ENCODE data around the gene MED13L. TPM values are rescaled to one million over a fixed set of nuclear protein-coding genes. Genes with fewer than 3 reads are reported as not detected.

MED13L gene
- polyA plus RNA-seq, 1 donor (not counting 4 experiments of a cell fraction or from before 2014, with no cell fraction given): 31.7 TPM

GRCh38 chr12:116295327-116296263, 18.1 kb upstream of the MED13L start:
- Histone ChIP-seq H3K4me2 (ENCODE audit: control insufficient read depth, extremely low read depth, insufficient read depth, low read depth, low read length) (no peak overlapping the region), H2AFZ (ENCODE audit: control insufficient read depth, low read length) (no peak overlapping the region), H3K9me3 (ENCODE audit: control insufficient read depth, low read depth, low read length) (no peaks in the 10 kb centered on the region), H3K4me3 (ENCODE audit: control insufficient read depth in 2 of 3, extremely low read depth in 1 of 3, insufficient read depth in 2 of 3, low read depth in 1 of 3, low read length in 3 of 3) (no peak overlapping the region), H4K20me1 (ENCODE audit: control insufficient read depth, extremely low read depth, insufficient read depth, low read length) (no peaks in the 10 kb centered on the region), H3K9ac (ENCODE audit: control insufficient read depth, extremely low read depth, insufficient read depth, low read length) (no peak overlapping the region), H3K36me3 (ENCODE audit: control insufficient read depth in 2 of 2, extremely low read depth in 1 of 2, insufficient read depth in 2 of 2, low read length in 2 of 2) (no peaks in the 10 kb centered on the region), H3K27me3 (ENCODE audit: control insufficient read depth, extremely low read depth, insufficient read depth, low read length) (peaks cover 3% of the 10 kb centered on the region), H3K27ac (ENCODE audit: control insufficient read depth, insufficient read depth, low read length) (no peak overlapping the region), H3K4me1 (ENCODE audit: control insufficient read depth, extremely low read depth, insufficient read depth, low read length) (peaks cover 4% of the 10 kb centered on the region), H3K79me2 (ENCODE audit: control insufficient read depth, insufficient read depth, low read length) (no peaks in the 10 kb centered on the region), H3K9me1 (ENCODE audit: control insufficient read depth, extremely low read depth, insufficient read depth, low read length) (no peaks in the 10 kb centered on the region)
- FAIRE-seq (no peak), DNase-seq (ENCODE audit: low read depth, low spot score) (no peak)
- TF ChIP-seq CTCF (optimal IDR thresholded peaks at IDR 0.05 in 1 of 3, IDR thresholded peaks at IDR 0.05 in 1 of 3, conservative IDR thresholded peaks at IDR 0.05 in 1 of 3; ENCODE audit: extremely low read depth in 1 of 3, insufficient read depth in 2 of 3, low read length in 3 of 3): no peak
- no peak for TF ChIP-seq EZH2 (IDR thresholded peaks at IDR 0.05; ENCODE audit: low read length)
- dilution Hi-C loops (cut with MboI; ENCODE audit: extremely low pct_ligation_motif_present, low sequenced_read_pairs): no loop called here

GRCh38 chr12:116294454-116295165, 17.1 kb upstream of the MED13L start:
- H4K20me1 ChIP-seq (ENCODE audit: control insufficient read depth, extremely low read depth, insufficient read depth, low read length): no peaks in the 10 kb centered on the region
- no peak overlapping the region for H3K4me3 ChIP-seq (ENCODE audit: control insufficient read depth in 2 of 3, extremely low read depth in 1 of 3, insufficient read depth in 2 of 3, low read depth in 1 of 3, low read length in 3 of 3)
- peaks cover 4% of the 10 kb centered on the region for H3K4me1 ChIP-seq (ENCODE audit: control insufficient read depth, extremely low read depth, insufficient read depth, low read length)
- no peak for TF ChIP-seq CTCF (optimal IDR thresholded peaks at IDR 0.05 in 1 of 3, IDR thresholded peaks at IDR 0.05 in 1 of 3, conservative IDR thresholded peaks at IDR 0.05 in 1 of 3; ENCODE audit: extremely low read depth in 1 of 3, insufficient read depth in 2 of 3, low read length in 3 of 3)
- no peak for TF ChIP-seq EZH2 (IDR thresholded peaks at IDR 0.05; ENCODE audit: low read length)
- H3K4me2 ChIP-seq (ENCODE audit: control insufficient read depth, extremely low read depth, insufficient read depth, low read depth, low read length): no peak overlapping the region
- no peaks in the 10 kb centered on the region for H3K9me1 ChIP-seq (ENCODE audit: control insufficient read depth, extremely low read depth, insufficient read depth, low read length)
- H3K9ac ChIP-seq (ENCODE audit: control insufficient read depth, extremely low read depth, insufficient read depth, low read length): no peak overlapping the region
- H3K27me3 ChIP-seq (ENCODE audit: control insufficient read depth, extremely low read depth, insufficient read depth, low read length): peaks cover under 1% of the 10 kb centered on the region
- H3K9me3 ChIP-seq (ENCODE audit: control insufficient read depth, low read depth, low read length): no peaks in the 10 kb centered on the region
- no peak overlapping the region for H3K27ac ChIP-seq (ENCODE audit: control insufficient read depth, insufficient read depth, low read length)
- H3K36me3 ChIP-seq (ENCODE audit: control insufficient read depth in 2 of 2, extremely low read depth in 1 of 2, insufficient read depth in 2 of 2, low read length in 2 of 2): no peaks in the 10 kb centered on the region
- dilution Hi-C loops (cut with MboI; ENCODE audit: extremely low pct_ligation_motif_present, low sequenced_read_pairs): no loop called here
- H3K79me2 ChIP-seq (ENCODE audit: control insufficient read depth, insufficient read depth, low read length): no peaks in the 10 kb centered on the region
- H2AFZ ChIP-seq (ENCODE audit: control insufficient read depth, low read length): no peak overlapping the region
- DNase-seq (ENCODE audit: low read depth, low spot score): no peak
- peak; percentile 23 for FAIRE-seq

Data from keratinocyte (primary cell).